ENCODE data around the gene SH3RF3. TPM values are rescaled to one million over a fixed set of nuclear protein-coding genes. Genes with fewer than 3 reads are reported as not detected.

Gene SH3RF3
- total and polyA plus RNA-seq, 9 of the 15 experiments (the other 6 are each of a cell fraction or from before 2014, with no cell fraction given): 0.02 TPM; not detected in 8

GRCh38 chr2:109325570-109325969 is 196.6 kb downstream of the SH3RF3 start:
- Histone ChIP-seq H3K4me1 (replicated peaks in 1 of 2; ENCODE audit: control insufficient read depth in 2 of 2, insufficient read depth in 2 of 2, low read length in 2 of 2) (no peaks in the 10 kb centered on the region), H3K79me2 (ENCODE audit: control insufficient read depth, insufficient read depth, low read length) (no peaks in the 10 kb centered on the region), H3K9ac (ENCODE audit: insufficient read depth in 1 of 2, low read depth in 2 of 2, low read length in 2 of 2) (no peak overlapping the region), H2AFZ (ENCODE audit: low read depth, low read length) (no peak overlapping the region), H3K9me3 (replicated peaks; ENCODE audit: control insufficient read depth, insufficient read depth, low read depth, low read length) (no peaks in the 10 kb centered on the region), H3K9me1 (ENCODE audit: control insufficient read depth, insufficient read depth, low read length) (no peaks in the 10 kb centered on the region), H3K27me3 (ENCODE audit: control insufficient read depth in 2 of 2, insufficient read depth in 2 of 2, low read length in 2 of 2) (peaks cover 3 to 19% of the 10 kb centered on the region in 2 experiments; a peak in 4 of 5 replicates), H3K27ac (ENCODE audit: extremely low read depth, low read depth, low read length) (no peak overlapping the region), H3K4me3 (no peak overlapping the region), H3K4me2 (ENCODE audit: insufficient read depth, low read length) (no peak overlapping the region), H3K36me3 (ENCODE audit: control insufficient read depth, insufficient read depth, low read length) (no peaks in the 10 kb centered on the region), H4K20me1 (replicated peaks; ENCODE audit: control insufficient read depth, insufficient read depth, low read length) (no peaks in the 10 kb centered on the region)
- FAIRE-seq (no peak), ATAC-seq (no peak), DNase-seq (ENCODE audit: extremely low read depth in 1 of 4, low spot score in 3 of 4) (no peak)
- TF ChIP-seq ZNF12 (CRISPR knock-in tag; IDR thresholded peaks at IDR 0.05): no peak
- no peak for TF ChIP-seq ZBTB5 (IDR thresholded peaks at IDR 0.05)
- no peak for TF ChIP-seq GTF2B (IDR thresholded peaks at IDR 0.05; ENCODE audit: extremely low read depth, insufficient read length)
- TF ChIP-seq RHOXF2B (CRISPR knock-in tag; conservative IDR thresholded peaks at IDR 0.05): no peak
- no peak for TF ChIP-seq SUPT5H (IDR thresholded peaks at IDR 0.05)
- TF ChIP-seq MCM7 (IDR thresholded peaks at IDR 0.05): no peak
- no peak for TF ChIP-seq MTA3 (IDR thresholded peaks at IDR 0.05; ENCODE audit: borderline replicate concordance)
- no peak for TF ChIP-seq E2F5 (CRISPR knock-in tag; IDR thresholded peaks at IDR 0.05)
- no peak for TF ChIP-seq KDM1A (IDR thresholded peaks at IDR 0.05)
- no peak for TF ChIP-seq SP2 (IDR thresholded peaks at IDR 0.05; ENCODE audit: extremely low read depth, low read depth, low read length, poor library complexity, severe bottlenecking)
- no peak for TF ChIP-seq MTA1 (IDR thresholded peaks at IDR 0.05; ENCODE audit: borderline replicate concordance)
- TF ChIP-seq BRD9 (IDR thresholded peaks at IDR 0.05; ENCODE audit: low read depth, partially characterized antibody): no peak
- TF ChIP-seq BDP1 (IDR thresholded peaks at IDR 0.05; ENCODE audit: insufficient read depth, insufficient read length): no peak
- WGBS (ENCODE audit: insufficient coverage, low coverage, missing lambda C conversion rate): 0% methylated on average over 4 of the region's 4 CpGs
- ChIA-PET POLR2A (no interaction called here), CTCF (ENCODE audit: low intra/inter-chr PET ratio) (no interaction called here)
- intact Hi-C loops (cut with micrococcal nuclease): no loop called here
- in situ Hi-C loops (cut with MboI): no loop called here
- no TSS peak for BruUV-seq (replicated peaks)
